ENCODE data around the gene TMEM266.

- TF ChIP-seq CTCF (conservative IDR thresholded peaks at IDR 0.05; ENCODE audit: low read depth, low read length), result no peak
- no peak for TF ChIP-seq EZH2 (IDR thresholded peaks at IDR 0.05; ENCODE audit: low read length, unreplicated experiment)
- TF ChIP-seq EZH2phosphoT487 (IDR thresholded peaks at IDR 0.05; ENCODE audit: borderline replicate concordance, low read length), result no peak
Observed at GRCh38 chr15:76011627-76012551, 47.9 kb upstream of the TMEM266 start, which contains the start of gene NRG4.
